Neural cell (in vitro differentiated cells): ENCODE data around the gene UTY.

Experiments used
- EP300 ChIP-seq: fragments of 450-650 bp; conservative IDR thresholded peaks from 2 replicates; pipeline ENCODE4 v1.6.1; 2014; ENCODE audit warnings: antibody characterized with exemption, mild to moderate bottlenecking, moderate library complexity; ENCODE audit not compliant: poor library complexity, severe bottlenecking
- EZH2 ChIP-seq: fragments of 200-600, 300-800 bp; shearing (Covaris generic), sonication (generic); IDR thresholded peaks from 2 replicates; pipeline ENCODE4 v1.6.1; 2014; ENCODE audit warnings: antibody characterized with exemption, low read length, borderline replicate concordance, mild to moderate bottlenecking; ENCODE audit not compliant: insufficient read depth, poor library complexity, severe bottlenecking
- MXI1 ChIP-seq: fragments of 450-650 bp; conservative IDR thresholded peaks from 2 replicates; pipeline ENCODE4 v1.6.1; 2014; ENCODE audit warnings: antibody characterized with exemption, mild to moderate bottlenecking; ENCODE audit not compliant: poor library complexity, severe bottlenecking
- POLR2AphosphoS5 ChIP-seq: IDR thresholded peaks from 2 replicates; pipeline ENCODE4 v1.6.1; 2012
- RAD21 ChIP-seq: fragments of 450-650 bp; conservative IDR thresholded peaks from 2 replicates; pipeline ENCODE4 v1.6.1; 2014; ENCODE audit warnings: antibody characterized with exemption, mild to moderate bottlenecking, moderate library complexity
- REST ChIP-seq: IDR thresholded peaks from 2 replicates; pipeline ENCODE4 v1.6.1; 2012; ENCODE audit warnings: borderline replicate concordance
- TF ChIP-seq, protein P1 (sequence below): fragments of 450-650 bp; IDR thresholded peaks from 2 replicates; pipeline ENCODE4 v1.5.1; 2014; ENCODE audit warnings: antibody characterized with exemption, mild to moderate bottlenecking, moderate library complexity; ENCODE audit not compliant: poor library complexity, severe bottlenecking

- TF ChIP-seq, protein P1, sequence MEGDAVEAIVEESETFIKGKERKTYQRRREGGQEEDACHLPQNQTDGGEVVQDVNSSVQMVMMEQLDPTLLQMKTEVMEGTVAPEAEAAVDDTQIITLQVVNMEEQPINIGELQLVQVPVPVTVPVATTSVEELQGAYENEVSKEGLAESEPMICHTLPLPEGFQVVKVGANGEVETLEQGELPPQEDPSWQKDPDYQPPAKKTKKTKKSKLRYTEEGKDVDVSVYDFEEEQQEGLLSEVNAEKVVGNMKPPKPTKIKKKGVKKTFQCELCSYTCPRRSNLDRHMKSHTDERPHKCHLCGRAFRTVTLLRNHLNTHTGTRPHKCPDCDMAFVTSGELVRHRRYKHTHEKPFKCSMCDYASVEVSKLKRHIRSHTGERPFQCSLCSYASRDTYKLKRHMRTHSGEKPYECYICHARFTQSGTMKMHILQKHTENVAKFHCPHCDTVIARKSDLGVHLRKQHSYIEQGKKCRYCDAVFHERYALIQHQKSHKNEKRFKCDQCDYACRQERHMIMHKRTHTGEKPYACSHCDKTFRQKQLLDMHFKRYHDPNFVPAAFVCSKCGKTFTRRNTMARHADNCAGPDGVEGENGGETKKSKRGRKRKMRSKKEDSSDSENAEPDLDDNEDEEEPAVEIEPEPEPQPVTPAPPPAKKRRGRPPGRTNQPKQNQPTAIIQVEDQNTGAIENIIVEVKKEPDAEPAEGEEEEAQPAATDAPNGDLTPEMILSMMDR = no peak
- no peak for TF ChIP-seq RAD21
- TF ChIP-seq REST = no peak
- TF ChIP-seq POLR2AphosphoS5 = no peak
- no peak for TF ChIP-seq EP300
- no peak for TF ChIP-seq EZH2
- TF ChIP-seq MXI1 = no peak
Measured at GRCh38 chrY:13300795-13301194, 179.0 kb downstream of the UTY start.
